Stimulated activated CD8-positive, alpha-beta memory T cell treated with anti-CD3 and anti-CD28 coated beads, Interleukin-4, amount 100 ng/mL, for 48 hours (primary cell): ENCODE measurements around the gene PER1.

Experiments used
- DNase-seq: peaks from one replicate; pipeline ENCODE4 v3.0.0-alpha.2; 2020

The PER1 gene

GRCh38 chr17:8140065-8141029, 11.9 kb downstream of the PER1 start:
- no peak for DNase-seq

DNA sequence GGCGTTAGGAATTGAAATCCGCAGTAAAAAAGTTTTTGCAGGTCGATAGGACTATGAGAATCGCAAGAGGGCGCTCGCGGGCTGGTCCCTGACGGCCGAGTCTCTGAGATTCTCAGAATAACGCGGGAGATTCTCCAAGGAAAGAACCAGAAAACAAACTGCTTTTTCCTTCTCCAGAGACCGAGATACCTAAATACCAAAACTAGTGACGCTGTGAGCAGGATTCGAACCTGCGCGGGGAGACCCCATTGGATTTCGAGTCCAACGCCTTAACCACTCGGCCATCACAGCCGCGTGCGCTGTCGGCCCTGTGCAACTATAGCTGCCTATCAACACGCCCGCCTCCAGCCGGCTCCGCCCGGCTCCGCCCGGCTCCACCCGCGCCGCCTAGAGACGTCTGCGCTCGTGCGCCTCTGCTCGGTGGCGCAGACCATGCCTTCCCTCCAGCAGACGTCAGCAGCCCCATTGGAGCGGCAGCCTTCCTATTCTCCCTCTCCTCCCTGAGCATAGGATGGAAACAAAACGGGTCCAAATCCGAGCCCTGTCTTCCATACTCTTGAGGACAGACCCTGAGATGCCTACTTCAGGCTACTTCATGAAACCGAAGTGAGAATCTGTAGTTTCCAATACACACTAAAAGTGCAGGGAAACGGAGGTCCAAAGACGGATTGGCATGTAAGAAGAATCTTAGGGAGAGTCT, 13.4 kb downstream of the PER1 start:
- peak; percentile 99 for DNase-seq

GRCh38 chr17:8138374-8138671, 13.9 kb downstream of the PER1 start:
- DNase-seq, result no peak

DNA sequence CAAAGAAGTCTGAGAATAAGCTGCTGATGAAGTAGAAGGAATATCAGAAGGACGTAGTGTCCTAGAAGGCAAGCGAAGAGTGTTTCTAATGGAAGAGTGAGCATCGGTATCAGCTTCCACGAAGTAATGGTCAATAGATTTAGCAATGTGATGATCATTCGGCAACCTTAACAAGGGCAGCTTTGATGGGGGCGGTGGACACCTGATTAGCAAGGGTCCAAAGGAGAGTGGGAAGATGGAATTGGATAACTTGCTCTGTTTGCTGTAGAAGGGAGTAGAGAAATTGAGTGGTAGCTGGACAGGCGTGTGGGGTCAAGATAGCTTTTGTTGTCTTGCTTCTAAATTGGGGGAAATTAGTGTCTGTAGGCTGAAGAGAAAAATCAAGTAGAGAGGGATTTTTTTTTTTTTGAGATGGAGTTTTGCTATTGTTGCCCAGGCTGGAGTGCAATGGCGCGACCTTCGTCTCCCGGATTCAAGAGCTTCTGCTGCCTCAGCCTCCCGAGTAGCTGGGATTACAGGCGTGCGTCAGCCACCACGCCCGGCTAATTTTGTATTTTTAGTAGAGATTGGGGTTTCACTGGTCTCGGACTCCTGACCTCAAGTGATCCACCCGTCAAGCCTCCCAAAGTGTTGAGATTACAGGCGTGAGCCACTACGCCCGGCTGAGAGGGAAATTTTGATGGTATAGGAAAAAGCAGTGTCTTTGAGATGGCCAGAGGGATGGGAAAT, 14.4 kb downstream of the PER1 start:
- DNase-seq, result no peak

DNA sequence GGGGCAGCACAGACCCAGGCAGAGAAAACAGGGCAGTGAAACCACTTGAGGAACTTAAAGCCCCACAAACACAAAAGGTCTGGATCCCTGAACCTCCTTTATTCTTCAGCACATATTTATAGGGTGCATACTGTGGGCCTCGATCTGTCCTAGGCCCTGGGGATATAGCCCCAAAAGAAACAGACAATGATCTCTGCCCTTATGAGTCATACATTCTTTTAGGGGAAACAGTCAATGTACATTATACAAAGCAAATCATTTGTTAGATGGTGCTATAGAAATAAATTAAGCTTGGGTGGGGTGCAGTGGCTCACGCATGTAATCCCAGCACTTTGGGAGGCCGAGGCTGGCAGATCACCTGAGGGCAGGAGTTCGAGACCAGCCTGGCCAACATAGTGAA, 18.3 kb downstream of the PER1 start:
- no peak for DNase-seq

- DNase-seq, result no peak
These were observed 18.8 kb downstream of the PER1 start for GRCh38 chr17:8133399-8133798.

DNA sequence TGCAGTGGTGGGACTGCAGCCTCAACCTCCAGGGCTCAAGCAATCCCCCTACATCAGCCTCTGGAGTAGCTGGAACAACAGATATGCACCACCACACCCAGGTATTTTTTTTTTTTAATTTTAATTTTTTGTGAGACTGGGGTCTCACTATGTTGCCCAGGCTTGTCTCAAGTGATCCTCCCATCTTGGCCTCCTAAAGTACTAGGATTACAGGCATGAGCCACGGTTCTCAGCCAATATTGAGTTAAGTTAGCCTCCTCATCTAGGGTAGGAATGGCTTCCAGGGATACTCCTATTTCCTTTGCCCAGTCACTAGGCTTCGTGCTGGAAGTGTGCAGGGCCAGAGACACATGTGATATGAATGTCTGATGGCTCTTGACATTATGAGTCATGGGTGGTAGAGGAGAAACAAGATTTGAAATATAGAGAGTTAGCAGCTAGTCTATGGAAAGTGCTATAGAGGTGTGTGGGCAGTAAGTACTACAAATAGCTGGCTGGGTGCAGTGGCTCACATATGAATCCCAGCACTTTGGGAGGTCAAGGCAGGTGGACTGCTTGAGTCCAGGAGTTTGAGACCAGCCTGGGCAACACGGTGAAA, 20.3 kb downstream of the PER1 start:
- DNase-seq, result no peak

DNA sequence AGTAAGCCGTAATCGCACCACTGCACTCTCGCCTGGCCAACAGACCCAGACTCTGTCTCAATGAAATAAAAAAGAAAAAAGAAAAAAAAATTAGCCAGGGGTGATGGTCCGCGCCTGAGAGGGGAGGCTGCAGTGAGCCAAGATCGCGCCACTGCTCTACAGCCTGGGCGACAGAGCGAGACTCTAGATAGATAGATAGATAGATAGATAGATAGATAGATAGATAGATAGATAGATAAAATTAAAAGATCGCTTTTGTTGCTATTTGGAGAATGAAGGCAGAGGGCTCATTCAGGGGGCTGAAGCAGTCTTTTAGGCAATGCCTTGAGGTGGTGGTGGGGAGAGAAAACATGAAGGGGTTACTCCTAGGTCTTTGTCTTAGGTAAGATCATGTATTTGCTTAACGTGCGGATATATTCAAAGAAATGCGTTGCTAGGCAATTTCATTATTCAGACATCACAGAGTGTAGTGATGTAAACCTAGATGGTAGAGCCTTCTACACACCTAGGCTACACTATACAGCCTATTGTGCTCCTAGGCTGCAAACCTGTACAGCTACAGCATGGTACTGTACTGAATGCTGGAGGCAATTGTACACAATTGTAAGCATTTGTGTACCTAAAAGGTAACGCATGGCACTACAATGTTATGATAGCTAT, 23.9 kb downstream of the PER1 start:
- DNase-seq, result no peak

DNA sequence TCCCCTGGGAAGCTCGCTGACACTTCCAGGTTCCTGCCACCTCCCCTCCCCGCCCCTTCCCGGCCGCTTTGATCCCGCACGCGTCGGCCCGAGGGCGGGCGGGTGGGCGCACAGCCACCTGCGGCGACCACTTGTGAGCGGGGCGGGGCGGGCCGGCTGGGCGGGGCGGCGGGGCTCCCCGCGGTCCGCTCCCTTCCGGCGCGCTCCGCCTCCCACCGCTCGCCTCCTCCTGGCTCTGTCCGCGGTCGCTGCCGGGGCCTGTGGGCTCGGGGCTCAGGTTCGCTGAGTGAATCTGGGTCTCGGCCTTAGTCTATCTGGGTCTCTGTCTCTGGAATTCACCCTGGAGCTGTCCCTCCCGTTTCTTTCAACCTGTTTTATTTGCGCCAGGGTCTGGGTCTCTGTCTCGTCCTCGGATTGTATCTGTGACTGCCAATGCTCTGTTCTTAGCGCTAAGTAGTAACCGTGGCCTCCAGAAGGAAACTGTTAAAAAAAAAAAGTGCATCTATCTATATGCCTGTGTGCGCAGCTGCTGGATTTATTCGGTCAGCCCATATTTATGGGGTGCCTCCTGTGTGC, 25.6 kb downstream of the PER1 start:
- DNase-seq, result peak; percentile 72

- DNase-seq, result no peak
These were observed 26.2 kb downstream of the PER1 start for GRCh38 chr17:8125947-8126490.

GRCh38 chr17:8125154-8125946, 26.9 kb downstream of the PER1 start:
- peak; percentile 99 for DNase-seq

GRCh38 chr17:8124350-8125153, 27.7 kb downstream of the PER1 start:
- DNase-seq, result peak; percentile 54

- no peak for DNase-seq
These were observed 28.4 kb downstream of the PER1 start, which contains the start of gene HES7 for GRCh38 chr17:8123695-8124349. HES7 (minus strand) TSS chr17:8124106; CDS start chr17:8124084, 22 bp downstream.

- DNase-seq, result peak; percentile 64
These were observed 29.1 kb downstream of the PER1 start for GRCh38 chr17:8122924-8123694.

DNA sequence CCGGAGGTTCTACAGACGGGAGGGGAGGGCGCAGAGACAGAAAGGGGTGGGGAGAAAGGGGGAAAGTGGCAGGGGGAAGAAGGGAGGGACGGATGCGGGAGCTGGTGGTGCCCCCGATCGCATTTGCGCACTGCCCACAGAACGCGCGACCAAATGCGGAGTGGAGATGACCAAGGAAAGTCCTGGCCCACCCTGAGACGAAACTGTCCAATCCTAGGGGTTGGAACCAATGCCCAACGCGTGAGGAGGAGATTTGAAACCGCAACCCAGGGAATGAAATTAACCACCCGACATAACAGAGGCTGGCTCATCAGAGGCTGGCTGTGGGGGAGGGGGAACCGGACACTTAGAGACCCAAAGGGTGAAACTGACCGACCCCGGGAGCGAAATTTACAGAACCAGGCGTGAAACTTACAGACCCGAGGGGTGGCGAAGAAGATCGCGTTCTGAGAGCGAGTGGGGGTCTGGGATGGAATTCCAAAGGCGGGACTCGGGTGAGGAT, 29.7 kb downstream of the PER1 start:
- peak; percentile 54 for DNase-seq

DNA sequence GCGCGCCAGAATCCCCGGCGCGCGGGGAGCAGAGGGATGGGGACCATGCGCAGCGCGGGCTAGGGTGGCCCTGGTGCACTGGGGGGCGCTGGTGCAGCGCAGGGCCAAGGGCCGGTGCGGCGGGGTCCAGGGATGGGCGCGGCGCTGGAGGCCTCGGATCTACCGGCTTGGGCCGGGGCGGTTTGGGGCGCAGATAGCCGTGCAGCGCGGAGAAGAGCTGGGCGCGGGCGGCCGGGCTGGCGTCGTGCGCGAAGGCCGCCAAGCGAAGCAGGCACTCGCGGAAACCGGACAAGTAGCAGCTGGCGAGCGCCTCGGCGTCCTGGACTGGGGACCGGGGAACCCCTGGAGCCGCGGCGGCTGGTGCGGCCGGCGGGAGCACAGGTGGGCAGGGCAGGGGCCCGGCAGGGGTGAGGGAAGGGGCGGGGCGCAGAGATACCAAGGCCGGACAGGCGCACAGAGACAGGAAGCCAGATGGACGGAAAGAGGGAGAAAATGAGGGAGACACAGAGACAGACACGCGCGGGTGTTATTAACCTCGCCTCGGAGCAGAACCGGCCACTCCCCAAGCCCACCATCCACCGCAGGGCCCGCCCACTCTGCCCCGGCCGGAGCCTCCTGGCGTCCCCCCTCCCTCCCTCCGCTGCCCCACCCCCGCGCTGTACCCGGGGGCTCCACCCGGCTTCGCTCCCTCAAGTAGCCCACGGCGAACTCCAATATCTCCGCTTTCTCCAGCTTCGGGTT, 30.4 kb downstream of the PER1 start:
- DNase-seq, result peak; percentile 80

DNA sequence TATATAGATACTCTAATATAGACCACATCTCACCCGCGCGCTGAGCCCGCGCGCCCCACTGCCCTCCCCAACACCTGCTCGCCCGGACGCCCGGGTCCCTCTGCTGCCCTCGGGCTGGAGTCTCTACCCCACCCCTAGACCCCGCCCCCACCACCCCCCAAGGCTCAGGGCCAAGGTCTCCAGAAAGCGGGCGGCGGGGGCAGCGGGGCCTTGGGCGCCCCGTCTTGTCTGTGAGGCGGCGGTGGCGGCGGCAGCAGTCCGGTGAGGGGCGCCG, 30.9 kb downstream of the PER1 start:
- DNase-seq, result no peak
